ENCODE measurements around the gene GANAB.

GRCh38 chr11:62647609-62648005 is 1.2 kb upstream of the GANAB start:
- TF ChIP-seq POLR2A (IDR thresholded peaks at IDR 0.05) (no peak), CTCF (IDR thresholded peaks at IDR 0.05) (no peak)
